Muscle of leg (tissue), 16 donors: ENCODE results near the gene PGRMC1. TPM values are rescaled to one million over a fixed set of nuclear protein-coding genes. Genes with fewer than 3 reads are reported as not detected.

Experiments used
- DNase-seq: peaks from one replicate; pipeline ENCODE4 v3.0.0; 2013
- H3K27ac ChIP-seq: one replicate; pipeline ENCODE4 v1.5.1; 2013; ENCODE audit warnings: mild to moderate bottlenecking, low read length, control low read depth
- H3K27me3 ChIP-seq: one replicate; pipeline ENCODE4 v1.6.1; 2013; ENCODE audit warnings: low read length; ENCODE audit not compliant: control insufficient read depth, insufficient read depth
- H3K36me3 ChIP-seq: one replicate; pipeline ENCODE4 v1.6.1; 2013; ENCODE audit warnings: low read length; ENCODE audit not compliant: control insufficient read depth, insufficient read depth
- H3K4me1 ChIP-seq: one replicate; pipeline ENCODE4 v1.6.1; 2013; ENCODE audit warnings: low read length; ENCODE audit not compliant: control insufficient read depth, insufficient read depth
- H3K4me3 ChIP-seq: one replicate; pipeline ENCODE4 v1.5.1; 2013; ENCODE audit warnings: low read length, control low read depth
- H3K9me3 ChIP-seq: replicated peaks from 2 replicates; pipeline ENCODE4 v1.6.1; 2013; ENCODE audit warnings: low read depth, low read length; ENCODE audit not compliant: control insufficient read depth
- WGBS: methylation state at CpG from one replicate; pipeline ENCODE4 v1.1.5; 2013; ENCODE audit warnings: missing lambda C conversion rate; ENCODE audit not compliant: insufficient coverage; 5-methylcytosine and 5-hydroxymethylcytosine counted together
- long read RNA-seq, 11 donors: transcript quantifications; one replicate each; lab custom pipeline, GENCODE V29; 2026
- polyA plus RNA-seq, 8 donors: library from polyadenylated mRNA; unstranded; fragments of 120-200 nt; gene quantifications; one replicate each; pipeline versions ENCODE4 v1.2.1 to v1.2.3, GENCODE V29; 2013; ENCODE audit warnings: inconsistent platforms in 1 of 8, low replicate concordance in 1 of 8; ENCODE audit not compliant: insufficient read length in 8 of 8, insufficient read depth in 1 of 8
- total RNA-seq: library from RNA; stranded (reverse); fragments of 120-200 nt; gene quantifications from one replicate; pipeline ENCODE4 v1.2.4, GENCODE V29; 2013

Gene PGRMC1
- total RNA-seq (98.5 TPM), polyA plus RNA-seq (100 to 1,000 TPM in 5 of 8 donors, 10 to 100 TPM in 3; 86.7 to 148 (median 102) TPM)
- long read RNA-seq, donor 1, transcript PGRMC1-201 (3 exons, 1,911 nt), result major isoform, 6 of 51 reads
- long read RNA-seq, donor 1, partial matches to known transcripts, result 45 of 51 reads
- long read RNA-seq, donor 1, other reads (novel, unspliced or antisense), result 0 of 51 reads
- long read RNA-seq, donor 2, transcript PGRMC1-201 (3 exons, 1,911 nt), result major isoform, 7 of 33 reads
- long read RNA-seq, donor 2, partial matches to known transcripts, result 26 of 33 reads
- long read RNA-seq, donor 2, other reads (novel, unspliced or antisense), result 0 of 33 reads
- long read RNA-seq, donor 3, transcript PGRMC1-201 (3 exons, 1,911 nt), result major isoform, 25 of 25 reads
- long read RNA-seq, donor 3, partial matches to known transcripts, result 0 of 25 reads
- long read RNA-seq, donor 3, other reads (novel, unspliced or antisense), result 0 of 25 reads
- long read RNA-seq, donor 4, transcript PGRMC1-201 (3 exons, 1,911 nt), result major isoform, 20 of 20 reads
- long read RNA-seq, donor 4, partial matches to known transcripts, result 0 of 20 reads
- long read RNA-seq, donor 4, other reads (novel, unspliced or antisense), result 0 of 20 reads
- long read RNA-seq, donor 5, transcript PGRMC1-201 (3 exons, 1,911 nt), result major isoform, 82 of 286 reads
- long read RNA-seq, donor 5, partial matches to known transcripts, result 198 of 286 reads
- long read RNA-seq, donor 5, other reads (novel, unspliced or antisense), result 6 of 286 reads
- long read RNA-seq, donor 6, transcript PGRMC1-201 (3 exons, 1,911 nt), result major isoform, 34 of 40 reads
- long read RNA-seq, donor 6, partial matches to known transcripts, result 5 of 40 reads
- long read RNA-seq, donor 6, other reads (novel, unspliced or antisense), result 0 of 40 reads
- long read RNA-seq, donor 7, transcript PGRMC1-201 (3 exons, 1,911 nt), result major isoform, 39 of 248 reads
- long read RNA-seq, donor 7, partial matches to known transcripts, result 209 of 248 reads
- long read RNA-seq, donor 7, other reads (novel, unspliced or antisense), result 0 of 248 reads
- long read RNA-seq, donor 8, transcript PGRMC1-201 (3 exons, 1,911 nt), result major isoform, 38 of 149 reads
- long read RNA-seq, donor 8, partial matches to known transcripts, result 111 of 149 reads
- long read RNA-seq, donor 8, other reads (novel, unspliced or antisense), result 0 of 149 reads
- long read RNA-seq, donor 9, transcript PGRMC1-201 (3 exons, 1,911 nt), result major isoform, 22 of 22 reads
- long read RNA-seq, donor 9, partial matches to known transcripts, result 0 of 22 reads
- long read RNA-seq, donor 9, other reads (novel, unspliced or antisense), result 0 of 22 reads
- long read RNA-seq, donor 10, transcript PGRMC1-201 (3 exons, 1,911 nt), result major isoform, 44 of 44 reads
- long read RNA-seq, donor 10, partial matches to known transcripts, result 0 of 44 reads
- long read RNA-seq, donor 10, other reads (novel, unspliced or antisense), result 0 of 44 reads
- long read RNA-seq, donor 11, transcript PGRMC1-201 (3 exons, 1,911 nt), result major isoform, 28 of 28 reads
- long read RNA-seq, donor 11, partial matches to known transcripts, result 0 of 28 reads
- long read RNA-seq, donor 11, other reads (novel, unspliced or antisense), result 0 of 28 reads

- H3K4me1 ChIP-seq, result peaks cover 10% of the 10 kb centered on the region
- peak; percentile 90 for DNase-seq
- peak within 1 kb of the TSS; percentile 93 for H3K27ac ChIP-seq
- 39% methylated on average over 79 of the region's 82 CpGs for WGBS
- H3K4me3 ChIP-seq, result peak within 1 kb of the TSS; percentile 76
- H3K36me3 ChIP-seq, result no peaks in the 10 kb centered on the region
- H3K27me3 ChIP-seq, result peaks cover 14% of the 10 kb centered on the region
- H3K9me3 ChIP-seq, result no peaks in the 10 kb centered on the region
These were observed at the start of gene PGRMC1 for GRCh38 chrX:119235872-119236622. Gene PGRMC1 (plus strand): TSS chrX:119236285. CDS start chrX:119236364, 79 bp downstream.

GRCh38 chrX:119186763-119187162 is 49.3 kb upstream of the PGRMC1 start:
- no peaks in the 10 kb centered on the region for H3K9me3 ChIP-seq
- H3K4me1 ChIP-seq, result peaks cover 26% of the 10 kb centered on the region
- WGBS, result 27% methylated on average over 3 of the region's 8 CpGs
- H3K4me3 ChIP-seq, result no peak overlapping the region
- peak; percentile 36 for DNase-seq
- no peaks in the 10 kb centered on the region for H3K36me3 ChIP-seq
- peak overlapping the region; percentile 23 for H3K27ac ChIP-seq
- no peaks in the 10 kb centered on the region for H3K27me3 ChIP-seq

- no peaks in the 10 kb centered on the region for H3K27me3 ChIP-seq
- H3K4me3 ChIP-seq, result no peak overlapping the region
- peak overlapping the region; percentile 23 for H3K27ac ChIP-seq
- H3K4me1 ChIP-seq, result peaks cover 26% of the 10 kb centered on the region
- H3K9me3 ChIP-seq, result no peaks in the 10 kb centered on the region
- WGBS, result 80% methylated on average over 2 of the region's 4 CpGs
- no peaks in the 10 kb centered on the region for H3K36me3 ChIP-seq
- DNase-seq, result peak; percentile 10
These were observed 48.8 kb upstream of the PGRMC1 start for GRCh38 chrX:119187298-119187697.

GRCh38 chrX:119189115-119189514 is 47.0 kb upstream of the PGRMC1 start:
- H3K4me3 ChIP-seq, result no peak overlapping the region
- H3K4me1 ChIP-seq, result peaks cover 26% of the 10 kb centered on the region
- WGBS, result no CpG with 5 or more reads among the region's 3 CpGs
- DNase-seq, result no peak
- H3K36me3 ChIP-seq, result no peaks in the 10 kb centered on the region
- H3K27me3 ChIP-seq, result no peaks in the 10 kb centered on the region
- no peaks in the 10 kb centered on the region for H3K9me3 ChIP-seq
- peak overlapping the region; percentile 92 for H3K27ac ChIP-seq

- DNase-seq, result peak; percentile 97
- H3K4me1 ChIP-seq, result peaks cover 26% of the 10 kb centered on the region
- WGBS, result no CpG with 5 or more reads among the region's 4 CpGs
- no peaks in the 10 kb centered on the region for H3K9me3 ChIP-seq
- peak overlapping the region; percentile 92 for H3K27ac ChIP-seq
- no peaks in the 10 kb centered on the region for H3K27me3 ChIP-seq
- no peak overlapping the region for H3K4me3 ChIP-seq
- no peaks in the 10 kb centered on the region for H3K36me3 ChIP-seq
These were observed 46.5 kb upstream of the PGRMC1 start for GRCh38 chrX:119189595-119189994.

GRCh38 chrX:119190091-119190681 is 45.9 kb upstream of the PGRMC1 start:
- 56% methylated on average over 3 of the region's 4 CpGs for WGBS
- DNase-seq, result peak; percentile 95
- Histone ChIP-seq H3K4me1 (peaks cover 26% of the 10 kb centered on the region), H3K9me3 (no peaks in the 10 kb centered on the region), H3K36me3 (no peaks in the 10 kb centered on the region), H3K27me3 (no peaks in the 10 kb centered on the region), H3K27ac (peak overlapping the region; percentile 92), H3K4me3 (no peak overlapping the region)

GRCh38 chrX:119190831-119191230 is 45.3 kb upstream of the PGRMC1 start:
- no CpG with 5 or more reads among the region's 8 CpGs for whole genome bisulfite sequencing
- Histone ChIP-seq H3K27me3 (no peaks in the 10 kb centered on the region), H3K36me3 (no peaks in the 10 kb centered on the region), H3K9me3 (no peaks in the 10 kb centered on the region), H3K4me1 (peaks cover 26% of the 10 kb centered on the region), H3K4me3 (no peak overlapping the region), H3K27ac (peak overlapping the region; percentile 92)
- peak; percentile 98 for DNase-seq

GRCh38 chrX:119194621-119195020 is 41.5 kb upstream of the PGRMC1 start:
- H3K4me3 ChIP-seq, result no peak overlapping the region
- WGBS, result 67% methylated on average over 3 of the region's 5 CpGs
- peaks cover 19% of the 10 kb centered on the region for H3K4me1 ChIP-seq
- H3K27ac ChIP-seq, result no peak overlapping the region
- no peaks in the 10 kb centered on the region for H3K36me3 ChIP-seq
- no peaks in the 10 kb centered on the region for H3K9me3 ChIP-seq
- DNase-seq, result peak; percentile 45
- peaks cover 2% of the 10 kb centered on the region for H3K27me3 ChIP-seq
